ENCODE data around the gene TRPM4. TPM values are rescaled to one million over a fixed set of nuclear protein-coding genes. Genes with fewer than 3 reads are reported as not detected.
A peak's percentile ranks its signal among the peaks of the same experiment; 100 is the strongest.

Gene TRPM4
- total and polyA plus RNA-seq, 2 of the 13 experiments (the other 11 are each of a cell fraction or from before 2014, with no cell fraction given), result 1.9 to 4.3 TPM

DNA sequence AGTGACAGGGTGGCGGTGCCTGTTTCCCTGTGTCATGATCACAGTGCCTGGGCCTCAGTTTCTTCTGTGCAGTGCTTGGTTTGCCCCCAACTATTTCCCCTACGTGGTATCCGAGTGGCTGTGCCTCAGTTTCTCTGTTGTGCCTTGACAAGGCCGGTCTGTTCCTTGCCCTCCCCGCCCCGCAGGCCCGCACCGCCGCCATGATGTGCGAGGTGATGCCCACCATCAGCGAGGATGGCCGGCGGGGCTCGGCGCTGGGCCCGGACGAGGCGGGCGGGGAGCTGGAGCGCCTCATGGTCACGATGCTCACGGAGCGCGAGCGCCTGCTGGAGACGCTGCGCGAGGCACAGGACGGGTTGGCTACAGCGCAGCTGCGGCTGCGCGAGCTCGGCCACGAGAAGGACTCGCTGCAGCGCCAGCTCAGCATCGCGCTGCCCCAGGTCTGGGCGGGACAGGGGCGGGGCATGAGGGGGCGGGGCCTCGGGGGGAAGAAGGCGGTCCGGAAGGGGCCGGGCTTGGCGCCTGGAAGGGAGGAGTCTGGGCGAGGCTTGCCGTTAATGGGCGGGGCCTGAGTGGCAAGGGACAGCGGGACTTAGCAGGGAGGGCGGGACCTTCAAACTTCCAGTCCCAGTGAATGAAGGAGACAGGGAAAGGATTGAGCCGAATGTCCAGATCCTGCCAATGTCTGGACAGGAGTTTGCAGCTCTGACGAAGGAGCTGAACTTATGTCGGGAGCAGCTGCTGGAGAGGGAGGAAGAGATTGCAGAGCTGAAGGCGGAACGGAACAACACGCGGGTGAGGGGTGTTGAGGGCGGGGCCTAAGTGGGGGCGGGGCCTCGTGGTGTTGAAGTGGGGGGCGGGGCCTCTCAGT lies 29.7 kb upstream of the TRPM4 start (continued):
- TF ChIP-seq SNAPC2 (CRISPR knock-in tag; IDR thresholded peaks at IDR 0.05) (peak; percentile 98), FOXM1 (CRISPR knock-in tag; IDR thresholded peaks at IDR 0.05) (peak; percentile 96), ZFP1 (CRISPR knock-in tag; IDR thresholded peaks at IDR 0.05) (peak; percentile 42; the same call in 1 of the 2 replicates), ZNF766 (CRISPR knock-in tag; IDR thresholded peaks at IDR 0.05; ENCODE audit: borderline replicate concordance) (peak; percentile 99), ZSCAN21 (CRISPR knock-in tag; IDR thresholded peaks at IDR 0.05; ENCODE audit: borderline replicate concordance) (peak; percentile 99), ZFP90 (CRISPR knock-in tag; IDR thresholded peaks at IDR 0.05; ENCODE audit: borderline replicate concordance) (peak; percentile 84; the same call in 1 of the 2 replicates), ZFP36 (IDR thresholded peaks at IDR 0.05; ENCODE audit: borderline replicate concordance, low read depth, low read length, partially characterized antibody) (no peak), ZNF713 (CRISPR knock-in tag; IDR thresholded peaks at IDR 0.05) (peak; percentile 94; the same call in 1 of the 2 replicates), SIX1 (CRISPR knock-in tag; IDR thresholded peaks at IDR 0.05; ENCODE audit: borderline replicate concordance) (0 out of 2 replicates have a peak, but pooled peaks have one; percentile 49), ZNF232 (CRISPR knock-in tag; IDR thresholded peaks at IDR 0.05; ENCODE audit: borderline replicate concordance) (peak; percentile 99), TBX2 (CRISPR knock-in tag; IDR thresholded peaks at IDR 0.05; ENCODE audit: borderline replicate concordance) (peak; percentile 87), SMARCE1 (IDR thresholded peaks at IDR 0.05; ENCODE audit: borderline replicate concordance) (no peak), MIXL1 (CRISPR knock-in tag; IDR thresholded peaks at IDR 0.05) (peak; percentile 94)
- TF ChIP-seq, protein P1, sequence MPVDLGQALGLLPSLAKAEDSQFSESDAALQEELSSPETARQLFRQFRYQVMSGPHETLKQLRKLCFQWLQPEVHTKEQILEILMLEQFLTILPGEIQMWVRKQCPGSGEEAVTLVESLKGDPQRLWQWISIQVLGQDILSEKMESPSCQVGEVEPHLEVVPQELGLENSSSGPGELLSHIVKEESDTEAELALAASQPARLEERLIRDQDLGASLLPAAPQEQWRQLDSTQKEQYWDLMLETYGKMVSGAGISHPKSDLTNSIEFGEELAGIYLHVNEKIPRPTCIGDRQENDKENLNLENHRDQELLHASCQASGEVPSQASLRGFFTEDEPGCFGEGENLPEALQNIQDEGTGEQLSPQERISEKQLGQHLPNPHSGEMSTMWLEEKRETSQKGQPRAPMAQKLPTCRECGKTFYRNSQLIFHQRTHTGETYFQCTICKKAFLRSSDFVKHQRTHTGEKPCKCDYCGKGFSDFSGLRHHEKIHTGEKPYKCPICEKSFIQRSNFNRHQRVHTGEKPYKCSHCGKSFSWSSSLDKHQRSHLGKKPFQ (CRISPR knock-in tag; IDR thresholded peaks at IDR 0.05; ENCODE audit: insufficient replicate concordance), result peak; percentile 93
- TF ChIP-seq, protein P2, sequence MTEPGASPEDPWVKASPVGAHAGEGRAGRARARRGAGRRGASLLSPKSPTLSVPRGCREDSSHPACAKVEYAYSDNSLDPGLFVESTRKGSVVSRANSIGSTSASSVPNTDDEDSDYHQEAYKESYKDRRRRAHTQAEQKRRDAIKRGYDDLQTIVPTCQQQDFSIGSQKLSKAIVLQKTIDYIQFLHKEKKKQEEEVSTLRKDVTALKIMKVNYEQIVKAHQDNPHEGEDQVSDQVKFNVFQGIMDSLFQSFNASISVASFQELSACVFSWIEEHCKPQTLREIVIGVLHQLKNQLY (CRISPR knock-in tag; IDR thresholded peaks at IDR 0.05), result peak; percentile 74
- TF ChIP-seq, protein P3, sequence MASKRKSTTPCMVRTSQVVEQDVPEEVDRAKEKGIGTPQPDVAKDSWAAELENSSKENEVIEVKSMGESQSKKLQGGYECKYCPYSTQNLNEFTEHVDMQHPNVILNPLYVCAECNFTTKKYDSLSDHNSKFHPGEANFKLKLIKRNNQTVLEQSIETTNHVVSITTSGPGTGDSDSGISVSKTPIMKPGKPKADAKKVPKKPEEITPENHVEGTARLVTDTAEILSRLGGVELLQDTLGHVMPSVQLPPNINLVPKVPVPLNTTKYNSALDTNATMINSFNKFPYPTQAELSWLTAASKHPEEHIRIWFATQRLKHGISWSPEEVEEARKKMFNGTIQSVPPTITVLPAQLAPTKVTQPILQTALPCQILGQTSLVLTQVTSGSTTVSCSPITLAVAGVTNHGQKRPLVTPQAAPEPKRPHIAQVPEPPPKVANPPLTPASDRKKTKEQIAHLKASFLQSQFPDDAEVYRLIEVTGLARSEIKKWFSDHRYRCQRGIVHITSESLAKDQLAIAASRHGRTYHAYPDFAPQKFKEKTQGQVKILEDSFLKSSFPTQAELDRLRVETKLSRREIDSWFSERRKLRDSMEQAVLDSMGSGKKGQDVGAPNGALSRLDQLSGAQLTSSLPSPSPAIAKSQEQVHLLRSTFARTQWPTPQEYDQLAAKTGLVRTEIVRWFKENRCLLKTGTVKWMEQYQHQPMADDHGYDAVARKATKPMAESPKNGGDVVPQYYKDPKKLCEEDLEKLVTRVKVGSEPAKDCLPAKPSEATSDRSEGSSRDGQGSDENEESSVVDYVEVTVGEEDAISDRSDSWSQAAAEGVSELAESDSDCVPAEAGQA (IDR thresholded peaks at IDR 0.05; ENCODE audit: low read depth), result peak; percentile 71
- TF ChIP-seq, protein P3 (CRISPR knock-in tag; IDR thresholded peaks at IDR 0.05; ENCODE audit: borderline replicate concordance), result peak; percentile 97
- TF ChIP-seq, protein P4, sequence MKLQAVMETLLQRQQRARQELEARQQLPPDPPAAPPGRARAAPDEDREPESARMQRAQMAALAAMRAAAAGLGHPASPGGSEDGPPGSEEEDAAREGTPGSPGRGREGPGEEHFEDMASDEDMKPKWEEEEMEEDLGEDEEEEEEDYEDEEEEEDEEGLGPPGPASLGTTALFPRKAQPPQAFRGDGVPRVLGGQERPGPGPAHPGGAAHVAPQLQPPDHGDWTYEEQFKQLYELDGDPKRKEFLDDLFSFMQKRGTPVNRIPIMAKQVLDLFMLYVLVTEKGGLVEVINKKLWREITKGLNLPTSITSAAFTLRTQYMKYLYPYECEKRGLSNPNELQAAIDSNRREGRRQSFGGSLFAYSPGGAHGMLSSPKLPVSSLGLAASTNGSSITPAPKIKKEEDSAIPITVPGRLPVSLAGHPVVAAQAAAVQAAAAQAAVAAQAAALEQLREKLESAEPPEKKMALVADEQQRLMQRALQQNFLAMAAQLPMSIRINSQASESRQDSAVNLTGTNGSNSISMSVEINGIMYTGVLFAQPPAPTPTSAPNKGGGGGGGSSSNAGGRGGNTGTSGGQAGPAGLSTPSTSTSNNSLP (IDR thresholded peaks at IDR 0.05; ENCODE audit: low read depth, low read length), result no peak

All from HepG2 (cell line).